Iris pigment epithelial cell (primary cell): ENCODE data around the gene DLG1.
"Not testable (repeated sequence)": the region's sequence is repeated elsewhere in the genome, so short reads cannot be mapped to it uniquely, and the experiment has no call there.

ENCODE experiments used
- DNase-seq: peaks from one replicate; pipeline ENCODE4 v3.0.0-alpha.2; 2011; ENCODE audit warnings: low read depth

The DLG1 gene

DNA sequence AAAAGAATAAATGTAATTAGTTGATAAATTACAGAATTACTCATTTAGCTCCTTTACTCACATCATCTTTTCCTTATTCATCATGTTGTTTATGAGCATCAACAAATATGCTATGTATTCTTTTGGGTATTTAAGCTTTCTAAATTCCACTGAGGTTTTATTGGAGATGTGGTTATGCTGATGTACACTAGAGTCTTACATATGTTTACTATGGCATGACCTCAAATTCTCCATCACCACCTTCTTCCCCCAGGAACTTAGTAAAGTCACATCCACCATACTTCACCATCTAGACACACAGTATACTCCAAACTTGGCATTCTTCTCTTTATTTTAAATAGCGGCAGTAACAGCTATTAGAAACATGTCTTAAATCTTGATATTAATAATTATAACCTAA is 194.6 kb downstream of the DLG1 start:
- DNase-seq: peak; percentile 77

DNA sequence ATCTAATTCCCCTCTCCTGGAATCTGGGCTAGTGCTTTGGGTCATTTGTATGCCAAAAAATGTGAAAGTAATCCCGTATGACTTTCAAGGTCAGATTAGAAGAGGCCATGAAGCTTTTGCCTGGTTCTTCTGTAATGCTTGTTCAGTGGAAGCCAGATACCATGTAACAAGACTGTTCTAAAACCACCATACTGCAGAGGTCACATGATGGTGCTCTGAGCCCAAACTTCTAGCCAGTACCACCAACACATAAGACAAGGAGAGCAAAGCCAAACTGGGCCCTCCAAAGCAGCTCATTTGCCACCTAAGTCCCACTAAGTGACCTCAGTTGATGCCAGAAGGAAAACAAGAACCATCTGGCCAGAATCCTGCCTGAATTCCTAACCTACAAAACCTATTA is 204.5 kb downstream of the DLG1 start:
- no peak for DNase-seq

DNA sequence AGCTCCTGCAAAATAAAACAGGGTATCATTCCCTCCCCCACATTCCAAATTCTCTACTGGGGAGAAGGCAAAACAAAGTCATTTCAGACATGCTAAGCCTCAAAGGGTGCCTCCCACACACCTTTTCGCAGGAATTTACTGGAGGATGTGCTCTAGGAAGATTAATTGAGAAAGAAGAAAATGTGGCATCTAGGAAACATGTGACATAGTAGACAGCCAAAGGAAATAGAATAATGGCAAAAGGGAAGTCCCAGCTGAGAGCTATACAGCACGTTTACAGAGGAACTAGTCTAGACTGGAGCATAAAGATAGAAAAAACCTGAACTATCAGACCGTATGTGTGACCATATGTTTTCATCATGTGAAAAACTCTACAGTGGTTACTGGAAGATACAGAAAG is 210.0 kb downstream of the DLG1 start:
- no peak for DNase-seq

DNA sequence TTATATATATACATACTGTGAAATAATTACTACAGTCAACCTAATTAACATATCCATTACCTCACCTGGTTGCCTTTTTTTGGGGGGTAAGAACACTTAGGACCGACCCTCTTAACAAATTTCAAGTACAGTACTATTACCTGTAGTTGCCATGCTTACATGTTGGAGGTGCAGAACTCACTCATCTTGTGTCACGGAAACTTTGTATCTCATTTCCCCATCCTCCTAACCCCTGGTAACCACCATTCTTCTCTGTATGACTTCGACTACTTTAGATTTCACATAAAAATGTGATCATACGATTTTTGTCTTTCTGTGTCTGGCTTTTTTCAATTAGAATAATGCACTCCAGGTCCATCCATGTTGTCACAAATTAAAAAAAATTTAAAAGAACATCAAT is 213.3 kb downstream of the DLG1 start:
- DNase-seq: no peak

DNA sequence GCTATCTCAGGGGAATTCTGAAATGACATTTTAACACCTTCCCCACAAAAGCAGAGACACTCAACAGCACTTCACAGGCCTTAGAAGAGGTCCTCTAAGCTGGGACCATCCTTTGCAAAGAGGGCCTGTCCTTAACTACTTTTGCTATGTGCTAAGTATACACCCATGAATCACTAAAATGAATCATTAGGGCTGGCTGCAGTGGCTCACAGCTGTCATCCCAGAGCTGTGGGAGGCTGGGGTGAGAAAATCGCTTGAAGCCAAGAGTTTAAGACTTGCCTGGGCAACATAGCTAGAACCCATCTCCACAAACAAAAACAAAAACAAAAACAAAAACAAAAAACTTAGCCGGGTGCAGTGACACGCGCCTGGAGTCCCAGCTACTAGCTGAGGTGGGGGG is 214.9 kb downstream of the DLG1 start:
- peak; percentile 87 for DNase-seq

DNA sequence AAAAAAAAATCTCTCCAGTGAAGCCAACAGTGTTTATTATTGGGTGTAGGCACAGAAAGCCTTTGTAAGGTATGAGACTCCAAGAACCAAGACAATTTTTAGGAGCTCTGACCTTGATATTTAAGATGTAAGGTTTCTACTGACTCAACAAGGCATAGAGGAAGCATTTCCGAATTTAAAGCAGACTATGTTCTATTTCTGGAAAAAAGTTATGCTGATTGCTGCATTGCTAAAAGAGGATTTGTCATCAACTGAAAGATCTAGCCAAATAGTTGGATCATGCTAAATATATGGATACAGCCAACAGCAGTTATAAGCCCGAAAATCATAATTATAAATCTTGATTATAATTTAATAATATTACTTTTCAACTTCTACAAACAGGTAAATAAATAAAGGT is 215.5 kb downstream of the DLG1 start:
- no peak for DNase-seq

DNA sequence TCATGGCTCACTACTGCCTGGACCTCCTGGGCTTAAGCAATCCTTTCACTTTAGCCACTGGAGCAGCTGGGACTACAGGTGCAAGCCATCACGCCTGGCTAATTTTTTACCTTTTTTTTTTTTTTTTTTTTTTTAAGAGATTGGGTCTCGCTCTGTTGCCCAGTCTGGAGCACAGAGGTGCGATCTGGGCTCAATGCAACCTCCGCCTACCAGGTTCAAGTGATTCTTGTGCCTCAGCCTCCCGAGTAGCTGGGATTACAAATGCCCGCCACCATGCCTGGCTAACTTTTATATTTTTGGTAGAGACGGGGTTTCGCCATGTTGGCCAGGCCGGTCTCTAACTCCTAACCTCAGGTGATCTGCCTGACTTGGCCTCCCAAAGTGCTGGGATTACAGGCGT is 218.1 kb downstream of the DLG1 start:
- DNase-seq: no peak

DNA sequence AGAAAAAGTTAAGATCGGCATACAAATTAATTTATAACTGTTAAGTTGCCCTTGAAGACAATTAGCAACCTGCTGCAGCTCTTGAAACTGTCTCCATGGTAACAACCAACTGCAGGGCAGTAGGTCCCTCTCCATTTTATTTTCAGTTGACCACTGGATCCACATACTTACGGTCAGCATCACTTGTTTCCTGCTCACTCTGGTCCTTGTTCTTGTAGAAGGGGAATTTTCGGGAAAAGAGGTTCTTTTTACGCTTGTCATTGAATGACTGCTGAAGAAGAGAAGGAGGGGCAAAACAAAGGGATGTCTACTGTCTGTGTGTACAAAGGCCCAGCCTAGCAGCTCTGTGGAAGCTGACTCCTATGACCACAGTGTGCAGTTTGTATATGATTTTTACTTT is 222.0 kb downstream of the DLG1 start:
- DNase-seq: no peak

DNA sequence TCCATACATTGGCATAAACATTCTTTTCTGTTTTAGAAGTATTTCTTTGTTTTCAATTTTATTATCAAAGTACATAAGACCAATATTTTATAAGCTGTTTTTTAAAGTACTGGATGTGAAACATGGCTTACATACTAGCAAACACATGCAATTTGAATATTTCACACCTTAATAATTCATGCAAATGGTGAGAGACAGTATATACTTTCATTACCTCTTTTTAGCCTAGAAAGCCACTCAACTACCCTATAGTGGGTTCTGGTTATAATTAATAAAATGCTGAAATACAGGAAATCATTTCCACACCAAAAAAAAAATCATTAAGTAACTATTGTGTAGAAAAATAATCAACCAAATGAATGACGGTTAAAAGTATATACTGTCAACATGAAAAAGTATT is 230.3 kb downstream of the DLG1 start:
- DNase-seq: no peak

DNA sequence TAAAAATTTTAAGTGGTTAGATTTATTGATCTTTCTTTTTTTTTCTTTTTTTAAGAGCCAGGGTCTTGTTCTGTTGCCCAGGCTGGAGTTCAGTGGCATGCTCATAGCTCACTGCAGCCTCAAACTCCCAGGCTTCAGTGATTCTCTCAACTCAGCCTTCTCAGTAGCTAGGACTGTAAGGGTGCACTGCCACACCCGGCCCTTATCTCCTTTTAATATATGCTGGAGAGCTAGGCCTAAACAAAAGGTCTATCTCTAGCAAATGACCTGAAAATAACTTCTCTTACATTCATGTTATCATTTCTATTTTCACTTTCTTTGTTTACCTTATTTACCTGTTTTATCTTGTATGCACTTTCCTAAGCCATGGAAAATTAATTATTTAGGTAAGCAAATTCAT is 233.6 kb downstream of the DLG1 start:
- no peak for DNase-seq

DNA sequence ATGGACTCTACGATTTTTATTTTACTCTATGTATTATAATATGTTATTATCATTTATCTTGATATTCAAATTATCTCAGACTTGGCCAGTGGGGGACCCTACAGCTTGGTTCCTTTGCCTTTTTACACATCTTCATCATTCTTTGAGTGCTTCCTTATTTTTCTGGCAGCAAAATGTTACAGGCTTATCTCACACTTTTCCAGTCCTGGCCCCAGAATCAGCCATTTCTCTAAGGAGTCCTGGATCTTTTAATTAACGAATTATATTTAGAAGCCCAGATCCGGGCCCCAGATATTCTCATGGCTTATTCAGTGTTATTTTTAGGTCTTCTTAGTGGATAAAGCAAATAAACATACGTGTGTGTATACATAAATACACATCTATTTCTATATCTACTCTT is 236.0 kb downstream of the DLG1 start:
- DNase-seq: no peak

DNA sequence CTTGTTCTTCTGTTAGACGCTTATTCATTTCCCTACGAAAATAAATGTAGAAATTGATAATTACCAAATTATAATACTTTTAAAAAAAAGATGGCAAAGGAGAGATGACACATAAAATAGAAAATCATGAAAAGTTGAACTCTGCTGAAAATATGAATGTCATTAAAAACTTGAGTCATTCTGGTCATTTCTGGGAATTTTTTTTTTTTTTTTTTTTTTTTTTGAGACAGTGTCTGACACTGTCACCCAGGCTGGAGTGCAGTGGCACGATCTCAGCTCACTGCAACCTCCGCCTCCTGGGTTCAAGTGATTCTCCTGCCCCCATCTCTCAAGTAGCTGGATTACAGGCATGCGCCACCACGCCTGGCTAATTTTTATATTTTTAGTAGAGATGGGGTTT is 246.8 kb downstream of the DLG1 start:
- not testable (repeated sequence) for DNase-seq

DNA sequence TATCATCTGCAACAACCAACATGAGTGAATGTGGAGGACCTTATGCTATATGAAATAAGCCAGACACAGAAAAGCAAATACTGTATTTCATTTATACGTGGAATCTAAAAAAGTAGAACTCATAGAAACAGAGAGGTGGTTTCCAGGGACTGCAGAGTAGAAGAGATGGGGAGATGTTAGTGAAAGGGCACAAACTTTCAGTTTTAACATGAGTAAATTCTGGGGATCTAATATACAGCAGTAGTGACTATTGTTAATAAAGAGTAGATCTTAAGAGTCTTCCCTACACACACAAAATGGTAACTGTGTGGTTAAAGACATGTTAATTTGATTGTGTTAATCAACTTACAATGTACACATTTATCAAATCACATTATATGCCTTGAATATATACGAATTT is 247.9 kb downstream of the DLG1 start:
- no peak for DNase-seq

DNA sequence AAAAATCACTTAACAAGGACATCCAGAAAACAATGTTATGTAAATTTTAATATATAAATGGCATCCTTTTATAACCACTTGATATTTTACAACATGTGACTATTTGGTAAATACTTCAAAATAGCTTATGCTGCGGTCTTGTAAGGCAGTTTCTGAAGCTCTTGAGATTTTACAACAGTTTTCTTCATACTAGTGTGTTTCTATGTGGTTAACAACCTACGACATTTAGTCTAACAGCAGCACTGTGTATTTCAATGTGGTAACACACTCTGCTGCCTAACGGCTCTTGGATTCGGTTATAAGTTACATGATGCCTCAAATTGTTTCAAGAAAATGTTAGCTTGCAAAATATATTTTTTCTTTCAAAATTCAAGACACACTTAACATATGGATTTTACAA is 255.9 kb downstream of the DLG1 start:
- DNase-seq: no peak

DNA sequence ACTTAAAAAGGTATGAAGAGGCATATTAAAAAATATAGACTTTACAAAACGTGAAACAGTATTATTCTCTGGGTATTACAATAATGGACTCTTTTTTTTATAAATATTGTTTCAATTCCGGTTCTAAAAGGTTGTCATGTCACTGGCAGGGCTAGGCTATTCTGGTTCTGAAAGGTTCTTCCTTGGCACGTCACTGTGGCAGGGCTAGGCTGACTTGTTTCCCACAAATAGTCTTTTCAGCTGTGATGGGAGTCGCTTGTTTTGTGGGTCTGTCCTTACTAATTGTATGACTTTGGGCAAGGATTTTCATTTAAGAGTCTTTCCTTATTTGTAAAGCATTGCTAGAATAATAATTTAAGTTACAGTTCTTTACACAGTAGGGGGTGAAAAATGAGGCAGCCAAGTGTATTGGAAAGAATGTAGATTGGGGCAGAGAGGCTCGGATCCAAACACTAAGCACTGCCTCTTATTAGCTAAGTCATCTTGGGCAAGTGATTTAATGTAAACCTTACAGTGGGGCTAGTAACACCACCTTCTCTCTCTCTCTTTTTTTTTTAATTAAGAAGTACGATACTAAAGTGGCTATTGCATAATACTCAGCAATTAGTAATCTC is 256.4 kb downstream of the DLG1 start:
- no peak for DNase-seq

DNA sequence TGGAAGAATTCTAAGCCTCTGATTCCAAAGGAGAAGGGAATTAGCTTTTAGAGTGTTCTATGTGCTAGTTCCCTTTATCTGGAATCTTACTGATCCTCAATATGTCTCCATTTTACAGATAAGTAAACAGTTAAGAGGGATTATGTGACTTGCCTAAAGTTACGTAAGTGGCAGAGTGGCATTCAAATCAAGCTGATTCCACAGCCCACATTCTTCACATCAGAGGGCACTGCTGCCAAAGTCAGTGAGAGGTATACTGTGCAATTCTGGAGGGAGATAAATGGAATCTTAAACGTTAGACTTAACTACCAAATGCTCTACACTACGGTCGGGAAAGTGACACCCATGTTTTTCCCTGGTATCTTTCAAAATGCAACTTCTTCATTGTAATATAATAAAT is 257.8 kb downstream of the DLG1 start:
- no peak for DNase-seq

DNA sequence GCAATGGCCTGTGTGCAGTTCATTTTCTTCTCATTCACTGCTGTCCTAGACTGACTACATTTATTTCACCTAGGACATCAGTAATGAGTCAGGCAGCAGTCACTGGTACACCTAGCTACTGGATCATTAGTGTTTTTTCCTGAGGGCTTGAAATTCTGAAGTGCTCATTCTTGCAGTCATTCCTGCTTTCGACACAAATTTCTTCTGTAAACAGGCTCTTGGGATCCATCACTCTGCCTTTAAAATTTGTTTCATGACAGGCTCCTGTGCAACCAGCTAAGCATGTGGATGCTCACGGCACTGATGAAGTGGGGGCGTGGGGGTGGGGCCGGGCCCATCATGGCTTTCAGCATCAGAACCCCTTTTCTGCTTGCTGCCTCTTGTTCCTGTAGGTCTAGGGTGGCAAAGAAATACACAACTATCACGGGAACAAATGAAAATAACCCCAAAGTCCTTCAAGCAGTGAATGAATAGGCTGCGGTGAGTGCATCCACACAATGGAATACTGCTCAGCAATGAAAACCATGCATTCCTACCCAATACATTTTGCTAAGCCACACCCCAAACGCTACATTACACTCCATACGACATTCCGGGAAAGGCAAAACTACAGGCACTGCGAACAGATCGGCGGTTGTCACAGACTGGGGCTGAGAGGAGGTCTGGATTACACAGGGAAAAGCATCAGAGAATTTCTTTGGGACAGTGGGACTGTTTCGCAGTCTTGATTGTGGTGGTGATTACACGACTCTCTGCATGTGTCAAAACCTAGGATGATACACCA is 259.5 kb downstream of the DLG1 start:
- no peak for DNase-seq

DNA sequence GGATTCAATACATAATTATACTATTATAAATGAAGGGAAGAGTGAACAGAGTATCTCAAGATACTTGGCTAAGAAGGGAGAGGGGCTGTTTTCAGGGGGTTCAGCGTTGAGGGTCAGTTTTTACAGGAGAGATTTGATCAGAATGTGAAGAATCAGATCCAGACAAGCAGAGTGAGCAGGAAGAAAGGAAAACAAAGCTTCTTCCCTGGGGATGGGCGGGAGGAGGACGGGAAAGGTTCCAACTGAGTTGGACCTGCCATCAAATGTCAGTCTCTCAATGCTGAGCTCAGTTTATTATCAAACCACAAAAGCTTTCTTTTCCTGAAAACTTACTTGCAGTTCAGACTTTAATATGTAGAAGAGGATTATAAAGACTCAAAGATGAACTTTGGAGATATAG is 262.8 kb downstream of the DLG1 start:
- DNase-seq: no peak

DNA sequence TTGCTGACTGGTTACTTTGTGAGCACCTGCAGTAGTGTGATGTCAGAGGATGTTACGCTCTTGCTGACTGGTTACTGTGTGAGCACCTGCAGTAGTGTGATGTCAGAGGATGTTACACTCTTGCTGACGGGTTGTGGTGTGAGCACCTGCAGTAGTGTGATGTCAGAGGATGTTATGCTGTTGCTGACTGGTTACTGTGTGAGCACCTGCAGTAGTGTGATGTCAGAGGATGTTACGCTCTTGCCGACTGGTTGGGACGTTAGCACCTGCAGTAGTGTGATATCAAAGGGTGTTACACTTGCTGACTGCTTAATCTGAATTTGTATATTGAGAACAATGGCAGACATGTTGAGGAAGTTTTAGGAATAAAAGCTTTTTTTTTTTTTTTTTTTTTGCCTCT is 263.6 kb downstream of the DLG1 start:
- DNase-seq: peak; percentile 26

DNA sequence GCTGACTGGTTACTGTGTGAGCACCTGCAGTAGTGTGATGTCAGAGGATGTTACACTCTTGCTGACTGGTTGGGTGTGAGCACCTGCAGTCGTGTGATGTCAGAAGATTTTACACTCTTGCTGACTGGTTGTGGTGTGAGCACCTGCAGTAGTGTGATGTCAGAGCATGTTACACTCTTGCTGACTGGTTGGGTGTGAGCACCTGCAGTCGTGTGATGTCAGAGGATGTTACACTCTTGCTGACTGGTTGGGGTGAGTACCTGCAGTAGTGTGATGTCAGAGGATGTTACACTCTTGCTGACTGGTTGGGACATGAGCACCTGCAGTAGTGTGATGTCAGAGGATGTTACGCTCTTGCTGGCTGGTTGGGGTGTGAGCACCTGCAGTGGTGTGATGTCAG is 264.6 kb downstream of the DLG1 start:
- not testable (repeated sequence) for DNase-seq

DNA sequence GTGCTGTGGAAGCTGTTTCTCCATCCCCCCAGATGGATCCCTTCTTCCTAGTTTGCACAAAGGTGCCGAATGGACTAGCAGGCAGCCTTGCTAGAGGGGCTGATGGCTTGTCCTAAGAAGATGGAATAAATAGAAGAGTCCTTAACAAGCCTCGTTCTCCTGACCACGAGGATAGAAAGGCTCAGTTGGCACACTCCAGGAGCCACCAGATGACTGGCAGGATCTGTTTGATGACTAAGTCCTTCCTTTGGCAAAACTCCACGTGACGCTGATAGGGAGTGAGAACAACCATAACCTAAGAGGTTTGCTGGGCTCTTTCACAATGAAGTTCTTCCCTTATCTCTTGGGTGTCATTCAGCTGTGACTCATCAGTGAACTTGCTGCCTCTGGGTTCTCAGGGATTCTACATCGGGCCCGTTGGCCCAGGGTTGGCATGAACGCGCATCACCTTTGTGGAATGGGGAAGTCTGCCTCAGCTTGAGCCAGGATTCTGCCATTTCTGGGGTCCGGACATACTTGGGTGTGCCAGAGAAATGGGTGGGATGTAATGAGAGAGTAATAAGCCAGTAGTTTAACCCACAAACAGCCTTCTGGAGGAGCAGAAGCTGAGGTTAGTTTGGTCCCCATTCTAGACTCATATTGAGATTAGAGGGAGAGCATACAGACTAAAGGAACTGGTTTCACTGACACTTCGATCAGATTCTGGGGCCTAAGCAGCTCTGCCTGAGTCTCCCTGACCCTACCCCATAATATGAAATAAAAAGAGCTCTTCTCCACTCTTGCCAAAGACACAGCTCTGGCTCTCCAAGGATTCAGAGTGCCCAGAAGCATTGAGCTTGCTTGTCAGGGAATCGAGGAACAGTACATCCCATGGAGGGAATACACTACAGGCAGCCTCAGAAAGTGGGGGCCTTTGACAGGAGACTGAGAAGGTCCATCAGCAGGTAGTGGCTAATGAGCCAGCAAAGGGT is 266.8 kb downstream of the DLG1 start:
- peak; percentile 99 for DNase-seq

DNA sequence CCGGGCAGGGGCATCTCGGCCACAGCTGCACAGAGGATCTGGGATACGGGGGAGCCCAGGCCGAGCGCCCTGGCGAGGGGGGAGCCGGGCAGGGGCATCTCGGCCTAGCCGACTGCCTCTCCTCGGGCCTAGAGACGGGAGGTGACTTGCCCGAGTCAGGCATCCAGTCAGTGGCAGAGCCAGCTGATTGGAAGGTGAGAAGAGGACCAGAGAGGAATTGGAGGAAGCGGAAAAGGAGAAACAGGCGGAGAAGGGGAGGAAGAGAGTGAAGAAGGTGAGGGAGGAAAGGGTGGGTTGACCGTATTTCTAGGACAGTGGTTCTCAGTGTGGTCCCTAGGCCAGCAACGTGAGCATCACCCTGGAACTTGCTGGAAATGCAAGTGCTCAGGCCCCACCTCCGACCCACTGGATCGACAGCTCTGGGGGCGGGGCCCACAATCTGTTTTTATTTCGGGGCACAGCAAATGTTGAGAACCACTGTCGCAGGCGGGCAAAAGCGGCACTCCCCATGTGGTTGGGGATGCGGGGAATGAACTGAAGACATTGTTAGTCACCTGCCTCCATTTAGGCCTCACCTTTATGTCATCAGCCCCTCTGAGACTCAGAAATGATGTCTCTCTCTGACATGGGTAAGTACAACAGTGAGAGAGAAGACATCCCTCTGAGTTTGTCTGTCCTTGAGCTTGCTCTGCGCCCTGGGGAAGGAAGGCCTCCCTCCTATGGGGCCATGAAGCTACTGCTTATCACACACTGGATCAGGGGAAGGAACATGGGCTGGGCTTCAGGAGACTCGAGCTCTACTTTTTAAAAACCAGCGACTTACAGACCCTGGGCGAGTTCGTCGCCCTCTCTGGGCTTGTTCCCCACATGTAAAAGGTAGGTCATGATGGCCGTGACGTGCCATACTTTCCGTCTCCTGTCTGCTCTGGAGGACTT is 267.8 kb downstream of the DLG1 start:
- DNase-seq: peak; percentile 37
